ENCODE measurements around the gene AQP7.

DNA sequence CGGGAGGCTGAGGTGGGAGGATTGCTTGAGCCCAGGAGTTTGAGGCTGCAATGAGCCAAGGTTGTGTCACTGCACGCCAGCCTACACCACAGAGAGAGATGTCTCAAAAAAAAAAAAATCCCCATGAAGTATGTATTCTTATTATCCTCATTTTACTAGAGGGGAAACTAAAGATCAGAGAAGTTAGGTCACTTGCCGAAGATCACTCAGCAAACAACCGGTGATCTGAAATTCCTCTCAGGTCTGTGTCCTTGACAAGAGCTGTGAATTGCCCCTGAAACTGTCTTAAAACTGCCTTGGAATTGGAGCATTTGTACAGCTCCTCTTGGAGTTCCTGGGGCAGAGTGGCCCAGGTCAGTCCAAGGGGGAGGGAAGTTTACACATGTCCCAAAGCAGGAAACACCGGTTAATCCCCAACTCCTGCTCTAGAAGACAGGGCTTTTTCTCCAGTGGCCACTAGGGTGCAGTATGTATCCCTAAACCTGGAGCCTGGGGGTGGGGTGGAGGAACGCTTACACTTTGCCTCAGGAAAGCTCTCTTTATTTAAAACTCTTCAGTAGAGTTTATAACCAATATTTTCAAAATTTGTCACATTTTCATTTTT, 27.6 kb downstream of the AQP7 start:
- TF ChIP-seq POLR2AphosphoS5 (IDR thresholded peaks at IDR 0.05; ENCODE audit: low read depth, low read length) (no peak), RCOR1 (IDR thresholded peaks at IDR 0.05; ENCODE audit: low read length) (0 out of 2 replicates have a peak, but pooled peaks have one; percentile 26), RFX5 (IDR thresholded peaks at IDR 0.05; ENCODE audit: low read length) (no peak), SMC3 (IDR thresholded peaks at IDR 0.05; ENCODE audit: low read depth, low read length) (peak; percentile 73), FOSL2 (IDR thresholded peaks at IDR 0.05; ENCODE audit: borderline replicate concordance, low read depth) (no peak), SIN3A (IDR thresholded peaks at IDR 0.05; ENCODE audit: borderline replicate concordance, low read depth, low read length) (no peak)
- TF ChIP-seq, protein P1, sequence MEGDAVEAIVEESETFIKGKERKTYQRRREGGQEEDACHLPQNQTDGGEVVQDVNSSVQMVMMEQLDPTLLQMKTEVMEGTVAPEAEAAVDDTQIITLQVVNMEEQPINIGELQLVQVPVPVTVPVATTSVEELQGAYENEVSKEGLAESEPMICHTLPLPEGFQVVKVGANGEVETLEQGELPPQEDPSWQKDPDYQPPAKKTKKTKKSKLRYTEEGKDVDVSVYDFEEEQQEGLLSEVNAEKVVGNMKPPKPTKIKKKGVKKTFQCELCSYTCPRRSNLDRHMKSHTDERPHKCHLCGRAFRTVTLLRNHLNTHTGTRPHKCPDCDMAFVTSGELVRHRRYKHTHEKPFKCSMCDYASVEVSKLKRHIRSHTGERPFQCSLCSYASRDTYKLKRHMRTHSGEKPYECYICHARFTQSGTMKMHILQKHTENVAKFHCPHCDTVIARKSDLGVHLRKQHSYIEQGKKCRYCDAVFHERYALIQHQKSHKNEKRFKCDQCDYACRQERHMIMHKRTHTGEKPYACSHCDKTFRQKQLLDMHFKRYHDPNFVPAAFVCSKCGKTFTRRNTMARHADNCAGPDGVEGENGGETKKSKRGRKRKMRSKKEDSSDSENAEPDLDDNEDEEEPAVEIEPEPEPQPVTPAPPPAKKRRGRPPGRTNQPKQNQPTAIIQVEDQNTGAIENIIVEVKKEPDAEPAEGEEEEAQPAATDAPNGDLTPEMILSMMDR (IDR thresholded peaks at IDR 0.05) = peak; percentile 93

All from SK-N-SH (cell line).